ENCODE measurements around the gene PCSK5. TPM values are rescaled to one million over a fixed set of nuclear protein-coding genes. Genes with fewer than 3 reads are reported as not detected.

PCSK5 gene
- total and polyA plus RNA-seq, 2 donors (not counting 3 experiments of a cell fraction or from before 2014, with no cell fraction given): 2.6 to 4.8 TPM

- H3K4me1 ChIP-seq (ENCODE audit: control insufficient read depth, extremely low read depth, insufficient read depth, low read length): no peaks in the 10 kb centered on the region
- no peak overlapping the region for H2AFZ ChIP-seq (ENCODE audit: low read depth, low read length)
- ChIA-PET POLR2A (no interaction called here), CTCF (no interaction called here)
- no peak overlapping the region for H3K4me3 ChIP-seq (replicated peaks in 1 of 3; ENCODE audit: insufficient read depth in 1 of 3, low read depth in 1 of 3, low read length in 3 of 3)
- no peak overlapping the region for H3K27ac ChIP-seq (ENCODE audit: insufficient read depth, low read depth, low read length)
- no peak overlapping the region for H3K9ac ChIP-seq (replicated peaks; ENCODE audit: extremely low read depth, insufficient read depth, low read length)
- no peaks in the 10 kb centered on the region for H4K20me1 ChIP-seq (replicated peaks; ENCODE audit: control insufficient read depth, extremely low read depth, insufficient read depth, low read length)
- TF ChIP-seq FOS (IDR thresholded peaks at IDR 0.05; ENCODE audit: borderline replicate concordance, insufficient read depth, low read length) (no peak), POLR2AphosphoS5 (IDR thresholded peaks at IDR 0.05; ENCODE audit: insufficient read depth, low read depth, low read length) (no peak), EZH2 (IDR thresholded peaks at IDR 0.05; ENCODE audit: borderline replicate concordance, low read depth, low read length, severe bottlenecking) (no peak), MYC (IDR thresholded peaks at IDR 0.05; ENCODE audit: low read depth, low read length) (no peak), JUN (IDR thresholded peaks at IDR 0.05; ENCODE audit: borderline replicate concordance, insufficient read depth, insufficient read length, low read depth) (no peak), GATA2 (IDR thresholded peaks at IDR 0.05; ENCODE audit: insufficient read depth, insufficient read length, low read depth, low read length) (no peak), POLR2A (IDR thresholded peaks at IDR 0.05; ENCODE audit: low read depth, low read length) (no peak)
- TF ChIP-seq, protein P1, sequence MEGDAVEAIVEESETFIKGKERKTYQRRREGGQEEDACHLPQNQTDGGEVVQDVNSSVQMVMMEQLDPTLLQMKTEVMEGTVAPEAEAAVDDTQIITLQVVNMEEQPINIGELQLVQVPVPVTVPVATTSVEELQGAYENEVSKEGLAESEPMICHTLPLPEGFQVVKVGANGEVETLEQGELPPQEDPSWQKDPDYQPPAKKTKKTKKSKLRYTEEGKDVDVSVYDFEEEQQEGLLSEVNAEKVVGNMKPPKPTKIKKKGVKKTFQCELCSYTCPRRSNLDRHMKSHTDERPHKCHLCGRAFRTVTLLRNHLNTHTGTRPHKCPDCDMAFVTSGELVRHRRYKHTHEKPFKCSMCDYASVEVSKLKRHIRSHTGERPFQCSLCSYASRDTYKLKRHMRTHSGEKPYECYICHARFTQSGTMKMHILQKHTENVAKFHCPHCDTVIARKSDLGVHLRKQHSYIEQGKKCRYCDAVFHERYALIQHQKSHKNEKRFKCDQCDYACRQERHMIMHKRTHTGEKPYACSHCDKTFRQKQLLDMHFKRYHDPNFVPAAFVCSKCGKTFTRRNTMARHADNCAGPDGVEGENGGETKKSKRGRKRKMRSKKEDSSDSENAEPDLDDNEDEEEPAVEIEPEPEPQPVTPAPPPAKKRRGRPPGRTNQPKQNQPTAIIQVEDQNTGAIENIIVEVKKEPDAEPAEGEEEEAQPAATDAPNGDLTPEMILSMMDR (IDR thresholded peaks at IDR 0.05; ENCODE audit: extremely low read depth in 1 of 2, insufficient read depth in 1 of 2, low read depth in 1 of 2, low read length in 2 of 2): no peak
- TF ChIP-seq, protein P2, sequence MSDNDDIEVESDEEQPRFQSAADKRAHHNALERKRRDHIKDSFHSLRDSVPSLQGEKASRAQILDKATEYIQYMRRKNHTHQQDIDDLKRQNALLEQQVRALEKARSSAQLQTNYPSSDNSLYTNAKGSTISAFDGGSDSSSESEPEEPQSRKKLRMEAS (IDR thresholded peaks at IDR 0.05; ENCODE audit: insufficient read depth, insufficient read length): no peak
- H3K4me2 ChIP-seq (ENCODE audit: insufficient read depth, low read length): no peak overlapping the region
- BruUV-seq (replicated peaks): no TSS peak
- intact Hi-C loops (cut with micrococcal nuclease): no loop called here
- no peaks in the 10 kb centered on the region for H3K9me3 ChIP-seq (replicated peaks; ENCODE audit: control insufficient read depth, insufficient read depth, low read length)
- DNase-seq (ENCODE audit: low read depth, low spot score) (no peak), FAIRE-seq (no peak)
- dilution Hi-C loops (cut with MboI; ENCODE audit: extremely low pct_ligation_motif_present, low sequenced_read_pairs): no loop called here
- peaks cover 2 to 5% of the 10 kb centered on the region in 2 experiments for H3K27me3 ChIP-seq (ENCODE audit: control insufficient read depth in 2 of 2, insufficient read depth in 2 of 2, low read length in 2 of 2)
- no peaks in the 10 kb centered on the region for H3K9me1 ChIP-seq (replicated peaks; ENCODE audit: control insufficient read depth, extremely low read depth, insufficient read depth, low read length)
- no peaks in the 10 kb centered on the region for H3K36me3 ChIP-seq (ENCODE audit: control insufficient read depth in 2 of 2, extremely low read depth in 1 of 2, insufficient read depth in 2 of 2, low read length in 2 of 2)
- no peaks in the 10 kb centered on the region for H3K79me2 ChIP-seq (ENCODE audit: control insufficient read depth, insufficient read depth, low read length)
Observed at GRCh38 chr9:75871624-75872023, 18.8 kb upstream of the PCSK5 start.
